Thyroid gland (tissue), 4 donors: ENCODE results near the gene VRK1. TPM values are rescaled to one million over a fixed set of nuclear protein-coding genes. Genes with fewer than 3 reads are reported as not detected.

Source experiments
- DNase-seq, 2 donors: peaks; one replicate each; pipeline ENCODE4 v3.0.0-alpha.2; 2019
- H3K27ac ChIP-seq, 3 donors: fragments of 200-600 bp; sonication (generic); 1 replicate in 2 of 3; 2 replicates in 1 of 3; pipeline ENCODE4 v1.5.1; 2016 to 2019; ENCODE audit warnings: mild to moderate bottlenecking in 1 of 3, moderate library complexity in 1 of 3
- H3K27me3 ChIP-seq: fragments of 200-600 bp; sonication (generic); one replicate; pipeline ENCODE4 v1.5.1; 2019
- H3K36me3 ChIP-seq, 2 donors: fragments of 200-600 bp; sonication (generic); one replicate each; pipeline ENCODE4 v1.5.1; 2016 to 2019
- H3K4me1 ChIP-seq, 2 donors: fragments of 200-600 bp; sonication (generic); one replicate each; pipeline ENCODE4 v1.5.1; 2017 to 2019
- H3K4me3 ChIP-seq, 3 donors: fragments of 200-600 bp; sonication (generic); replicated peaks in 1 of 3; 1 replicate in 2 of 3; 2 replicates in 1 of 3; pipeline ENCODE4 v1.5.1; 2016; ENCODE audit warnings: mild to moderate bottlenecking in 1 of 3
- H3K9me3 ChIP-seq: fragments of 200-600 bp; sonication (generic); one replicate; pipeline ENCODE4 v1.5.1; 2017
- POLR2A ChIP-seq, 2 donors: fragments of 450-650 bp; IDR thresholded peaks; one replicate each; pipeline ENCODE4 v1.6.1; 2017; ENCODE audit warnings: antibody characterized with exemption in 2 of 2, mild to moderate bottlenecking in 2 of 2, moderate library complexity in 1 of 2
- WGBS, 2 donors: methylation state at CpG; one replicate each; pipeline ENCODE4 v1.1.5; 2017; 5-methylcytosine and 5-hydroxymethylcytosine counted together
- intact Hi-C: fragments of 100-400 bp; cut with DNase I; formaldehyde crosslinking; loops from one replicate; pipeline ENCODE4 v1.15.1; 2023
- total RNA-seq, 4 donors: library from RNA; depleted of rRNA; stranded (reverse); fragments of >200 nt; gene quantifications; one replicate each; pipeline ENCODE4 v1.2.3, GENCODE V29; 2016
- TF ChIP-seq, protein P1 (sequence below), 6 experiments: fragments of 200-600 bp in 3 of 6; fragments of 450-650 bp in 3 of 6; sonication (generic) in 3 of 6; IDR thresholded peaks; one replicate each; pipeline ENCODE4 v1.5.1; 2016 to 2019; ENCODE audit warnings: antibody characterized with exemption in 6 of 6, mild to moderate bottlenecking in 2 of 6, inconsistent platforms in 1 of 6, moderate library complexity in 1 of 6

Gene VRK1
- total RNA-seq, 4 donors from 2014 or later = 10.1 to 44.4 (median 14.2) TPM

- 87 to 89% methylated on average over 1 of the region's 1 CpG for WGBS, 2 donors
- H3K9me3 ChIP-seq = no peaks in the 10 kb centered on the region
- TF ChIP-seq, protein P1, sequence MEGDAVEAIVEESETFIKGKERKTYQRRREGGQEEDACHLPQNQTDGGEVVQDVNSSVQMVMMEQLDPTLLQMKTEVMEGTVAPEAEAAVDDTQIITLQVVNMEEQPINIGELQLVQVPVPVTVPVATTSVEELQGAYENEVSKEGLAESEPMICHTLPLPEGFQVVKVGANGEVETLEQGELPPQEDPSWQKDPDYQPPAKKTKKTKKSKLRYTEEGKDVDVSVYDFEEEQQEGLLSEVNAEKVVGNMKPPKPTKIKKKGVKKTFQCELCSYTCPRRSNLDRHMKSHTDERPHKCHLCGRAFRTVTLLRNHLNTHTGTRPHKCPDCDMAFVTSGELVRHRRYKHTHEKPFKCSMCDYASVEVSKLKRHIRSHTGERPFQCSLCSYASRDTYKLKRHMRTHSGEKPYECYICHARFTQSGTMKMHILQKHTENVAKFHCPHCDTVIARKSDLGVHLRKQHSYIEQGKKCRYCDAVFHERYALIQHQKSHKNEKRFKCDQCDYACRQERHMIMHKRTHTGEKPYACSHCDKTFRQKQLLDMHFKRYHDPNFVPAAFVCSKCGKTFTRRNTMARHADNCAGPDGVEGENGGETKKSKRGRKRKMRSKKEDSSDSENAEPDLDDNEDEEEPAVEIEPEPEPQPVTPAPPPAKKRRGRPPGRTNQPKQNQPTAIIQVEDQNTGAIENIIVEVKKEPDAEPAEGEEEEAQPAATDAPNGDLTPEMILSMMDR (IDR thresholded peaks at IDR 0.05) = no peak
- TF ChIP-seq POLR2A (IDR thresholded peaks at IDR 0.05) = no peak
- no peak overlapping the region for H3K27ac ChIP-seq
- no peaks in the 10 kb centered on the region for H3K4me1 ChIP-seq
- DNase-seq = no peak
- H3K36me3 ChIP-seq = no peaks in the 10 kb centered on the region
- no peaks in the 10 kb centered on the region for H3K27me3 ChIP-seq
- H3K4me3 ChIP-seq = no peak overlapping the region
- intact Hi-C loops = no loop called here
Measured at GRCh38 chr14:96906434-96906833, 109.3 kb downstream of the VRK1 start.

- H3K27me3 ChIP-seq = no peaks in the 10 kb centered on the region
- no peak overlapping the region for H3K4me3 ChIP-seq
- no peak overlapping the region for H3K27ac ChIP-seq
- DNase-seq = no peak
- WGBS, 2 donors = 94 to 96% methylated on average over 1 of the region's 1 CpG
- intact Hi-C loops = no loop called here
- TF ChIP-seq POLR2A (IDR thresholded peaks at IDR 0.05) = no peak
- TF ChIP-seq, protein P1 (IDR thresholded peaks at IDR 0.05) = no peak
- no peaks in the 10 kb centered on the region for H3K4me1 ChIP-seq
- no peaks in the 10 kb centered on the region for H3K36me3 ChIP-seq
- no peaks in the 10 kb centered on the region for H3K9me3 ChIP-seq
Measured at GRCh38 chr14:96909841-96910364, 112.7 kb downstream of the VRK1 start.

GRCh38 chr14:96911499-96912149, 114.4 kb downstream of the VRK1 start:
- Histone ChIP-seq H3K4me1 (no peaks in the 10 kb centered on the region), H3K27me3 (no peaks in the 10 kb centered on the region), H3K27ac (no peak overlapping the region), H3K9me3 (no peaks in the 10 kb centered on the region), H3K36me3 (no peaks in the 10 kb centered on the region), H3K4me3 (no peak overlapping the region)
- DNase-seq = no peak
- 58 to 69% methylated on average over 6 of the region's 6 CpGs for WGBS, 2 donors
- TF ChIP-seq POLR2A (IDR thresholded peaks at IDR 0.05) = no peak
- TF ChIP-seq, protein P1 (IDR thresholded peaks at IDR 0.05) = no peak
- intact Hi-C loops = no loop called here

GRCh38 chr14:96914571-96915128, 117.5 kb downstream of the VRK1 start:
- Histone ChIP-seq H3K4me1 (no peaks in the 10 kb centered on the region), H3K4me3 (no peak overlapping the region), H3K27me3 (no peaks in the 10 kb centered on the region), H3K9me3 (no peaks in the 10 kb centered on the region), H3K36me3 (no peaks in the 10 kb centered on the region), H3K27ac (no peak overlapping the region)
- TF ChIP-seq POLR2A (IDR thresholded peaks at IDR 0.05) = no peak
- DNase-seq = no peak
- intact Hi-C loops = no loop called here
- WGBS, 2 donors = 51 to 72% methylated on average over 5 of the region's 5 CpGs

- H3K27me3 ChIP-seq = no peaks in the 10 kb centered on the region
- H3K4me1 ChIP-seq = no peaks in the 10 kb centered on the region
- TF ChIP-seq, protein P1 (IDR thresholded peaks at IDR 0.05) = no peak
- TF ChIP-seq POLR2A (IDR thresholded peaks at IDR 0.05) = no peak
- no peaks in the 10 kb centered on the region for H3K9me3 ChIP-seq
- no peak overlapping the region for H3K27ac ChIP-seq
- 93 to 94% methylated on average over 4 of the region's 4 CpGs for WGBS, 2 donors
- H3K36me3 ChIP-seq = no peaks in the 10 kb centered on the region
- H3K4me3 ChIP-seq = no peak overlapping the region
- intact Hi-C loops = no loop called here
- DNase-seq = no peak
Measured at GRCh38 chr14:96915478-96915877, 118.3 kb downstream of the VRK1 start.
